Esophagus squamous epithelium (tissue), 4 donors: ENCODE results near the gene NFATC4.

Source experiments
- CTCF ChIP-seq, 6 experiments: fragments of 450-650 bp in 4 of 6; fragments of 200-600 bp in 2 of 6; sonication (generic) in 2 of 6; IDR thresholded peaks; one replicate each; pipeline ENCODE4 v1.5.1; 2016 to 2019; ENCODE audit warnings: antibody characterized with exemption in 6 of 6, mild to moderate bottlenecking in 4 of 6, moderate library complexity in 4 of 6
- POLR2A ChIP-seq, 4 donors: fragments of 450-650 bp; IDR thresholded peaks; one replicate each; pipeline ENCODE4 v1.6.1; 2017; ENCODE audit warnings: antibody characterized with exemption in 4 of 4, mild to moderate bottlenecking in 4 of 4, moderate library complexity in 3 of 4

DNA sequence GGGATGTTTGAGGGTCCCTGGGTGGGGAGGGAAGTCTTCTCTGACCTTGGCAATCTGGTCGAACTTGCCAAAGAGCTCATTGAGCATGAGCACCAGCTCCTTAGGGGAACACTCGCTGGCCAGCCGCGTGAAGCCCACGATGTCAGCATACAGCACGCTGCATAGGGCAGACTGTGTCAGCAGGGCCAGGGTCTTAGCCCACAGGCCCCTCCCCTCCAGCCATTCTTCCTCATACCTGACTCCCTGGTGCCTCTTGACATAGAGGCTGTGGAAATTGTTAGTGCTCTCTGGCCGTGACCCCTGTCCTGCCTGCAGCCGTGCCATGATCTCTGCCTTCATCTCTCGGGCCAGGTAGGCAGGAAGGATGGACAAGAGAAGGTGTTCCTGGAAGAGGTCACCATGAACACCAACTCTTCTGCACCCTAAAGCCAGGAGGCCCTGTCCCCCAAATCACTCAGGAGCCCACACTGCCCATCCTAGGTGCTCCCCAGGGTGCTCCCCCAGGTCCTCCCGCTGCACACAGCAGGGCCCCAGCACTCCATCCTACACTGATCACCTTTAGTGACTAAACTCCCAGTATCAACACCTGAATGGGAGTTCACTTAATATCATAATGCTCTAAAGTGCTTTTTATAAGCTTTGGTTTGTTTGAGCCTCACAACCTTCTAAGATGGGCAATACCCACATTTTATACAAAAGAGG lies 36.9 kb upstream of the NFATC4 start:
- TF ChIP-seq CTCF (IDR thresholded peaks at IDR 0.05) (no peak), POLR2A (IDR thresholded peaks at IDR 0.05) (no peak)
